Right ventricle myocardium inferior (tissue), 1 donor: Measurements from ENCODE around the gene DSN1. TPM values are rescaled to one million over a fixed set of nuclear protein-coding genes. Genes with fewer than 3 reads are reported as not detected.

Source experiments
- ATAC-seq: fragments of 200-7000 bp; cut with Tn5 transposase; one replicate; pipeline ENCODE4 v1.9.1; 2020; ENCODE audit warnings: mild to moderate bottlenecking, moderate library complexity
- DNase-seq: peaks from one replicate; pipeline ENCODE4 v3.0.0; 2021; ENCODE audit errors: missing footprints
- intact Hi-C: fragments of 100-400 bp; cut with DNase I; formaldehyde crosslinking; loops from one replicate; pipeline ENCODE4 v1.11.0; 2022
- total RNA-seq: library from RNA; stranded (reverse); fragmentation: NEBNext Ultra II Directional; extraction: Animal tissue kit (Norgen Biotek cat#: 25700); gene quantifications from one replicate; pipeline ENCODE4 v1.2.1, GENCODE V29; 2021
- donor health status: DM: no; HTN: yes; CAD: no; lungs with severe emphysema.

Gene DSN1
- total RNA-seq, 1 donor from 2014 or later = 4.4 TPM

DNA sequence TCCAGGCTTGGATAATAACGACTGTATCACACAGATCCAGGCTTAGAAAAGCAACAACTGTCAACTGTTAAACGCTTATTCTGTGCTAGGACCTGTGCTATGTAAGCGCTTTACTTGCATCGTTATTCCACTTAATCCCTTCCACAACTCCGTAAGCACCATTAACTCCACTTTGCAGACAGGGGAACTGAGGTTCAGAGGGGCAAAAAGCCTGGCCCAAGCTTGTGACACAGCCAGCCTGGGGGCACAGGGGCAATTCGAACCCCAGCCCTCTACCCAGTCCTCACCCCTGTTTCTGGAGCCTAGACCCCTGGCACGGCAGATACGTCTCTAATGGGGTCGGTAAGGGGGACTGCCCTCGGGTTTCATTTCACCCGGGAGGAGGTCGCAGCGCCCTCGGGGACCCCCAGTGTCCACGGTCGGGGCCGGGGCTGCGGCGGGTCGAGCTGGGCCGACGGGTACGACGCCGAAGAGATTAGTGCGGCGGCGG lies 411 bp downstream of the DSN1 start:
- no peak for ATAC-seq
- intact Hi-C loops = no loop called here
- no peak for DNase-seq

DNA sequence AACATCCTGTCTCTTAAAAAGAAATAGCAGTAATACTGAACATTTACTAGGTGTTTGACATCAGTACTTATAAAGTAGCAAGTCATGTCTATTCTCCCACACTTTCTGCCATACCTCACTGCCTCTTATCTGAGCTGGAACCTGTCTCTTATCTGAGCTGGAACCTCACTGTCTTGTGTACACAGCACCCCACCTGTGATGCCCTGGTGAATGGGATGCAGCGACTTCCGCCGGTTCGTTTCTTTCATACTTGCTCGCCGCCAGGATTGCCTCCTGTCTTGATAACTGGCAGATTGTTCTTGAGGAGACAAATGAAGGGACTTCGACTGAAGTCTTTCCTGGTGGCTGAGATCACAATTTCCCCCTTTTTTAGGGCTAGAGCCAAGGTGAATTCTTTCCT lies 2.9 kb downstream of the DSN1 start:
- ATAC-seq (no peak), DNase-seq (no peak)
- intact Hi-C loops = no loop called here

DNA sequence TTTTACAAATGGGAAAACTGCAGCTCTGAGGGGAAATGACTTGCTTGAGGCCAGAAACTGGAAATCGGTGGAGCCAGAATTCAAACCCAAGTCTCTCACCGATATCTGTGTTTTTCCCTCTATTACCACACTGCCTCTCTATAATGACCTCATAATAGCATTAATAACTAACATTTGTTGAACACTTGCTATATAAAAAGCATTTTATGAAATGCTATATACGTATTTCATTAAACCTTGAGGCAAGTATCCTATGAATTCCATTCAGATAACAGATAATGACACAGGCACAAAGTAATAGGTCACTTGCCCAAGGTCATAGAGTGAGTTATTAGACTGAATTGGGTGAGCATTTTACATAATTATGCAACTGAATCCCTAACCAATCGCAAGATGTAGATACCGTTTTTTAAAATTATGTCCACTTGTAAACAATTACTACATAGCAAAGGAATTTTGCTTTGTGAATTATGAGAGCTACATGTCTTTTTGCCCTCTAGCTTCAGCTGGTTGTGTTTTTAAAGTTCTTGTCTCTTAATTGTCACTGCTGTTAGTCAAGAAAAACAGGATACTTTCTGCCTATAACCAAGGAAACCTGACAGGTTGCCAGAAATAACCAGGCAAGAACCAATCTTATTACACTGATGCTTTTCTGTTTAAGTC lies 4.7 kb downstream of the DSN1 start:
- DNase-seq (no peak), ATAC-seq (no peak)
- intact Hi-C loops = no loop called here

GRCh38 chr20:36761125-36761524 lies 12.4 kb downstream of the DSN1 start:
- no peak for DNase-seq
- ATAC-seq = no peak
- intact Hi-C loops = no loop called here

GRCh38 chr20:36760647-36761046 lies 12.9 kb downstream of the DSN1 start:
- ATAC-seq (no peak), DNase-seq (no peak)
- intact Hi-C loops = no loop called here

- DNase-seq = no peak
- ATAC-seq = no peak
- intact Hi-C loops = loop anchor here (10.0 kb wide), 1 partner anchor 213 kb away; the partner anchor contains the start of gene MYL9
Observed at GRCh38 chr20:36758276-36758675, 15.3 kb downstream of the DSN1 start.

- ATAC-seq = no peak
- intact Hi-C loops = loop anchor here (10.0 kb wide), 1 partner anchor 212 kb away; the partner anchor contains the start of gene MYL9
- no peak for DNase-seq
Observed at GRCh38 chr20:36756496-36756895, 17.1 kb downstream of the DSN1 start.

GRCh38 chr20:36754656-36755222 lies 18.8 kb downstream of the DSN1 start:
- DNase-seq = no peak
- intact Hi-C loops = loop anchor here (2.0 to 10.0 kb wide), 2 partner anchors 36 to 210 kb away; partner anchors contain the start of gene MYL9
- peak; percentile 91 for ATAC-seq

DNA sequence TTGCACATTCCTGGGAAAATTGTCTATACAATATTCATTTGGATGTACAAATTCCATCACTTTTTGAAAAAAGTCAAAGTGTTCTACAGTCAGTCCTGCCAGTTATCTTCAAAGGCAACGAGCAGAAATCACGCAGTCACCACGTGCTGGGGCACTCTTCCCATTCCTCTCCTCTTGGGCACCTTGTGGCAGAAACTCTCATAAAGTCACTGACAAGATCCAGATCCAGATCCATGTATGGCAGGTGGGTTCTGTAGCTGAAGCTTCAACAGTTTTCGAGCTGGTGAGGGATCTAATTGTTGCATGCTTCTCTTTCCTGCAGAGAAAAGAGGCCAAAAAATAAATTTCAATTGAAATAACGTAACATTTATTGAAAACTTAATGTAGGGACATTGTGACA lies 21.0 kb downstream of the DSN1 start:
- ATAC-seq (no peak), DNase-seq (no peak)
- intact Hi-C loops = loop anchor here (10.0 kb wide), 1 partner anchor 208 kb away; the partner anchor contains the start of gene MYL9

DNA sequence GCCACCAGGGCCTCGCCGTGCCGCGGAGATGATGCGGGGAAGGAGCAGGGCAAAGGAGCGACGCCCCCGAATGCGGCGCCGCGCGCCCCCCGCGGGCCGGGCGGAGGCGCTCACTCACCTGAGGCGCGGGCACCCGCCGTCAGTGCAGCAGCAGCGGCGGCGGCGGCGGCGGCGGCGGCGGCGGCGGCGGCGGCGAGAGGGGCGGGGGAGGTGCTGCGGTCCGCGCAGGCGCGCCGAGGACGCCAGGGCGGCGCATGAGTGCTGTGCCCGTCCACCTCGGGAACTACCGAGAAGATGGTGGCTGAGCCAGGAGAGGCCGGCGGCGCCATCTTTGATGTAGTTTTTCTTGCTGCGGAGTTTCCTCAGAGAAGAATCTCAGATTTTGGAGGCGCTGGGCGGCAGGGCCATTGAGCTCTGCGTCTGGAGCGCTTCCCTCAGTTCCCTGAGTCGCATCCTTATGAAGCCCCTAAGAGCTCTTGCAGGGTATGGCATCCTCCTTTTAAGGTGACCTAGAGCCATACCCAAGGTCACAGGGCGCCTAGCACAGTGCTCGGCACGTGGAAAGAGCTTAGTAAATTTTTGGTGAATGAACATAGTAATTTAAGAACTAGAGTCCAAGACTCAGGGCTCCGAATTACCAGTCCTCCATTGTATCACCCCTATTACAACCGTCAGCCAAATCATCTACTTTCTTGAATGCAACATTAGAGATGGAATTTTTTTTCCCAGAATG lies 27.5 kb downstream of the DSN1 start, which contains the start of gene NDRG3:
TSS of gene NDRG3 (minus strand) at position 164 of the 733 bp plus-strand sequence. CDS start 24,355 bp downstream, outside the sequence.
- DNase-seq (peak; percentile 98), ATAC-seq (peak; percentile 97)
- intact Hi-C loops = no loop called here

DNA sequence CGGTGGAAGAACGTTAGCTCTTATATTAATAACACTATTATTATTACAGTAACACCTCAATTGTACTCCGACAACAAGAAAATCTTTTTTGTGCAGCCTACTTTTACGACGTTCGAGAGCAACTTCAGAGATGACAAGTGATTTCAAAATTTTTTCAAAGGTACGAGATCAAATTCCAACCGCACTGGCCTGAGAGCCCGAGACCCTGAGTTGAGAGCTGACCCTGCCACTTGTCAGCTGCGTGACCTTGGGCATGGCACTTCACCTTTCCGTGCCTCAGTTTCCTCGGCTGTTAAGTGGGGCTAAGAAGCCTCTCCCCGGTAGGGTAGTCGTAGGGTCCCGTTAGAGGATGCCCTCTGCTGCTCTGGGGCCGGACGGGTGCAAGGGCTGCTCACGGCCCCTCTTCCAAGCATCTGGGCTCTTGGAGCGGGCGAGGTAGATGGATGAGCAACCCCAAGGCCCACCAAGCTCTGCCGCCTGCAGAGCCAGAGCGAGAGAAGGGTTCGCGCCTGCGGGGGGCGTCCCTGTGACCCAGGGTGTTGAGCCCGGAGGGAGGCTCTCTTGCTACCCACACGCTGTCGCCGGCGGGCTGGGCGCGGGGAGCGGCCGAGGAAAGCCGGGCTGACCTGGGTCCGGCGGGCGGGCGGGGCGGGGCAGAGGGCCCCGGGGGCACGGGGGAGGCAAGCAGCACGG lies 28.2 kb downstream of the DSN1 start:
- no peak for DNase-seq
- intact Hi-C loops = no loop called here

GRCh38 chr20:36744764-36745191 lies 28.8 kb downstream of the DSN1 start:
- ATAC-seq (peak; percentile 82), DNase-seq (peak; percentile 75)
- intact Hi-C loops = no loop called here

More for the DNA sequence above, 28.2 kb downstream of the DSN1 start:
- ATAC-seq = peak; percentile 2

DNA sequence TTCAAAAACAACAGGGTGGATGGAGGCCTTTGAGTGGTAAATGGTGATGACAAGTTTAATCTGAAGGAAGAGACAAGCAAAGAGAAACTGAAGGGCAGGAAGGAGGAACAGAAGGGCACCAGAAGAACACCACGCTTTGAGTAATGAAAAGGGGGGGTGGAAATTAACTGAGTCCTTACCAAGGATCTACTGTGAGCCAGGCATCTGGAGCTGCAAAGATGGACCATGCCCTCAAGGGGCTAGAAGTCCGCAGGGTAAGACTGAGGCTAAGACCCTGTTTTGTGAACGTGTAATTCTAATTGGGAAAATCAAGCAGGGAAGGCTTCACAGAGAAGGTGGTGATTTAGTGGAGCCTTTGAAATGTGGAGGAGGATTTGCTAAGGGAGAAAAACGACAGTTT lies 29.3 kb downstream of the DSN1 start:
- DNase-seq (no peak), ATAC-seq (no peak)
- intact Hi-C loops = no loop called here

- intact Hi-C loops = no loop called here
- DNase-seq = no peak
- no peak for ATAC-seq
Observed at GRCh38 chr20:36742558-36742957, 31.0 kb downstream of the DSN1 start.

- ATAC-seq (no peak), DNase-seq (no peak)
- intact Hi-C loops = no loop called here
Observed at GRCh38 chr20:36741072-36741471, 32.5 kb downstream of the DSN1 start.

DNA sequence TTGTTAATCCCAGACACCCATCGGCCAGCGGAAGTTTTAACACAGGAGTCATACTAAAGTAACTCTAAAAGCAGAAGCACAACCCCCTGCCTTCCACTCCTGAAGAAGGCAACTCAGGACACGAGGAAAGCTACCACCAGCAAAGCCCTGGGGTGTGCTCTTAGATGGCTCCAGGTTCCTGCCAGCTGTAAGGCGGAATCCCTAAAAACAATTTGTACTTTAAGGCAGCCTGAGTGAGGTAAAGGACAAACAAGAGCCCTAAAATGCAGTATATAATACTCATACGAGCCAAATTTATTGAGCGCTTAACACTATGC lies 36.4 kb downstream of the DSN1 start:
- ATAC-seq (no peak), DNase-seq (no peak)
- intact Hi-C loops = no loop called here

- DNase-seq = no peak
- no peak for ATAC-seq
- intact Hi-C loops = no loop called here
Observed at GRCh38 chr20:36736451-36737182, 36.9 kb downstream of the DSN1 start.

GRCh38 chr20:36732456-36732855 lies 41.1 kb downstream of the DSN1 start:
- ATAC-seq (no peak), DNase-seq (no peak)
- intact Hi-C loops = no loop called here
